ENCODE measurements around the gene THOC1.
"Not testable (repeated sequence)": the region's sequence is repeated elsewhere in the genome, so short reads cannot be mapped to it uniquely, and the experiment has no call there.

Gene THOC1

GRCh38 chr18:267688-268552 is at the start of gene THOC1:
Gene THOC1, minus strand, starts transcription at chr18:268047. Its CDS starts 28 bp downstream, at chr18:268019.
- peak; percentile 87 for DNase-seq (ENCODE audit: low read depth)

GRCh38 chr18:317618-318017 is 49.8 kb upstream of the THOC1 start:
- DNase-seq (ENCODE audit: low read depth): no peak

- DNase-seq (ENCODE audit: low read depth): no peak
These were observed 48.5 kb upstream of the THOC1 start for GRCh38 chr18:316393-316792.

- no peak for DNase-seq (ENCODE audit: low read depth)
These were observed 46.1 kb upstream of the THOC1 start for GRCh38 chr18:313931-314330.

GRCh38 chr18:312415-312814 is 44.6 kb upstream of the THOC1 start:
- no peak for DNase-seq (ENCODE audit: low read depth)

- DNase-seq (ENCODE audit: low read depth): no peak
These were observed 42.2 kb upstream of the THOC1 start for GRCh38 chr18:310042-310441.

GRCh38 chr18:308086-308485 is 40.2 kb upstream of the THOC1 start:
- not testable (repeated sequence) for DNase-seq (ENCODE audit: low read depth)

- no peak for DNase-seq (ENCODE audit: low read depth)
These were observed 38.9 kb upstream of the THOC1 start for GRCh38 chr18:306608-307255.

- no peak for DNase-seq (ENCODE audit: low read depth)
These were observed 37.2 kb upstream of the THOC1 start for GRCh38 chr18:305003-305501.

GRCh38 chr18:303607-304006 is 35.8 kb upstream of the THOC1 start:
- DNase-seq (ENCODE audit: low read depth): no peak

- no peak for DNase-seq (ENCODE audit: low read depth)
These were observed 35.2 kb upstream of the THOC1 start for GRCh38 chr18:303011-303410.

- no peak for DNase-seq (ENCODE audit: low read depth)
These were observed 34.2 kb upstream of the THOC1 start for GRCh38 chr18:302097-302496.

GRCh38 chr18:297936-298335 is 30.1 kb upstream of the THOC1 start:
- DNase-seq (ENCODE audit: low read depth): no peak

GRCh38 chr18:295756-296490 is 28.1 kb upstream of the THOC1 start:
- DNase-seq (ENCODE audit: low read depth): no peak

GRCh38 chr18:294566-294965 is 26.7 kb upstream of the THOC1 start:
- no peak for DNase-seq (ENCODE audit: low read depth)

- DNase-seq (ENCODE audit: low read depth): peak; percentile 10
These were observed 25.7 kb upstream of the THOC1 start for GRCh38 chr18:293536-293935.

GRCh38 chr18:292271-292670 is 24.4 kb upstream of the THOC1 start:
- DNase-seq (ENCODE audit: low read depth): no peak

- DNase-seq (ENCODE audit: low read depth): not testable (repeated sequence)
These were observed 22.1 kb upstream of the THOC1 start for GRCh38 chr18:289970-290369.

GRCh38 chr18:289026-289425 is 21.2 kb upstream of the THOC1 start:
- no peak for DNase-seq (ENCODE audit: low read depth)

GRCh38 chr18:286515-287310 is 18.9 kb upstream of the THOC1 start:
- DNase-seq (ENCODE audit: low read depth): peak; percentile 32

- DNase-seq (ENCODE audit: low read depth): no peak
These were observed 18.0 kb upstream of the THOC1 start for GRCh38 chr18:285817-286216.

GRCh38 chr18:275486-275885 is 7.6 kb upstream of the THOC1 start:
- DNase-seq (ENCODE audit: low read depth): no peak
